ENCODE results near the gene C1orf115. TPM values are rescaled to one million over a fixed set of nuclear protein-coding genes. Genes with fewer than 3 reads are reported as not detected.

C1orf115 gene
- polyA plus RNA-seq, 1 donor (not counting 4 experiments of a cell fraction or from before 2014, with no cell fraction given): 0.72 TPM

- TF ChIP-seq EZH2 (IDR thresholded peaks at IDR 0.05; ENCODE audit: low read length): no peak
- TF ChIP-seq CTCF (optimal IDR thresholded peaks at IDR 0.05 in 1 of 3, IDR thresholded peaks at IDR 0.05 in 1 of 3, conservative IDR thresholded peaks at IDR 0.05 in 1 of 3; ENCODE audit: extremely low read depth in 1 of 3, insufficient read depth in 2 of 3, low read length in 3 of 3): no peak
- dilution Hi-C loops (cut with MboI; ENCODE audit: extremely low pct_ligation_motif_present, low sequenced_read_pairs): no loop called here
- H3K27me3 ChIP-seq (ENCODE audit: control insufficient read depth, extremely low read depth, insufficient read depth, low read length): peaks cover 6% of the 10 kb centered on the region
- H3K79me2 ChIP-seq (ENCODE audit: control insufficient read depth, insufficient read depth, low read length): no peaks in the 10 kb centered on the region
- H3K9me3 ChIP-seq (ENCODE audit: control insufficient read depth, low read depth, low read length): no peaks in the 10 kb centered on the region
- no peaks in the 10 kb centered on the region for H3K9me1 ChIP-seq (ENCODE audit: control insufficient read depth, extremely low read depth, insufficient read depth, low read length)
- no peaks in the 10 kb centered on the region for H3K4me1 ChIP-seq (ENCODE audit: control insufficient read depth, extremely low read depth, insufficient read depth, low read length)
- H3K4me3 ChIP-seq (ENCODE audit: control insufficient read depth in 2 of 3, extremely low read depth in 1 of 3, insufficient read depth in 2 of 3, low read depth in 1 of 3, low read length in 3 of 3): no peak overlapping the region
- FAIRE-seq (no peak), DNase-seq (ENCODE audit: low read depth, low spot score) (no peak)
- no peaks in the 10 kb centered on the region for H4K20me1 ChIP-seq (ENCODE audit: control insufficient read depth, extremely low read depth, insufficient read depth, low read length)
- no peak overlapping the region for H3K4me2 ChIP-seq (ENCODE audit: control insufficient read depth, extremely low read depth, insufficient read depth, low read depth, low read length)
- no peaks in the 10 kb centered on the region for H3K36me3 ChIP-seq (ENCODE audit: control insufficient read depth in 2 of 2, extremely low read depth in 1 of 2, insufficient read depth in 2 of 2, low read length in 2 of 2)
- H3K9ac ChIP-seq (ENCODE audit: control insufficient read depth, extremely low read depth, insufficient read depth, low read length): no peak overlapping the region
- H2AFZ ChIP-seq (ENCODE audit: control insufficient read depth, low read length): no peak overlapping the region
- H3K27ac ChIP-seq (ENCODE audit: control insufficient read depth, insufficient read depth, low read length): no peak overlapping the region
Observed at GRCh38 chr1:220696863-220697231, 6.7 kb downstream of the C1orf115 start.

GRCh38 chr1:220697326-220697725 is 7.2 kb downstream of the C1orf115 start:
- Histone ChIP-seq H3K9ac (ENCODE audit: control insufficient read depth, extremely low read depth, insufficient read depth, low read length) (no peak overlapping the region), H3K36me3 (ENCODE audit: control insufficient read depth in 2 of 2, extremely low read depth in 1 of 2, insufficient read depth in 2 of 2, low read length in 2 of 2) (no peaks in the 10 kb centered on the region), H3K9me1 (ENCODE audit: control insufficient read depth, extremely low read depth, insufficient read depth, low read length) (no peaks in the 10 kb centered on the region), H3K4me3 (ENCODE audit: control insufficient read depth in 2 of 3, extremely low read depth in 1 of 3, insufficient read depth in 2 of 3, low read depth in 1 of 3, low read length in 3 of 3) (no peak overlapping the region), H3K4me1 (ENCODE audit: control insufficient read depth, extremely low read depth, insufficient read depth, low read length) (no peaks in the 10 kb centered on the region), H3K4me2 (ENCODE audit: control insufficient read depth, extremely low read depth, insufficient read depth, low read depth, low read length) (no peak overlapping the region), H3K27ac (ENCODE audit: control insufficient read depth, insufficient read depth, low read length) (no peak overlapping the region), H3K9me3 (ENCODE audit: control insufficient read depth, low read depth, low read length) (no peaks in the 10 kb centered on the region), H2AFZ (ENCODE audit: control insufficient read depth, low read length) (no peak overlapping the region), H3K27me3 (ENCODE audit: control insufficient read depth, extremely low read depth, insufficient read depth, low read length) (peaks cover 7% of the 10 kb centered on the region), H3K79me2 (ENCODE audit: control insufficient read depth, insufficient read depth, low read length) (no peaks in the 10 kb centered on the region), H4K20me1 (ENCODE audit: control insufficient read depth, extremely low read depth, insufficient read depth, low read length) (no peaks in the 10 kb centered on the region)
- FAIRE-seq: no peak
- no peak for DNase-seq (ENCODE audit: low read depth, low spot score)
- dilution Hi-C loops (cut with MboI; ENCODE audit: extremely low pct_ligation_motif_present, low sequenced_read_pairs): no loop called here
- TF ChIP-seq CTCF (optimal IDR thresholded peaks at IDR 0.05 in 1 of 3, IDR thresholded peaks at IDR 0.05 in 1 of 3, conservative IDR thresholded peaks at IDR 0.05 in 1 of 3; ENCODE audit: extremely low read depth in 1 of 3, insufficient read depth in 2 of 3, low read length in 3 of 3) (no peak), EZH2 (IDR thresholded peaks at IDR 0.05; ENCODE audit: low read length) (no peak)

All from keratinocyte (primary cell).